ENCODE measurements around the gene CTNND2.

The CTNND2 gene

GRCh38 chr5:11174591-11174990 lies 729.7 kb downstream of the CTNND2 start:
- Histone ChIP-seq H3K4me2 (no peak overlapping the region), H4K20me1 (ENCODE audit: insufficient read depth) (no peaks in the 10 kb centered on the region), H3K27ac (no peak overlapping the region), H3K36me3 (ENCODE audit: insufficient read depth) (no peaks in the 10 kb centered on the region), H3K79me2 (ENCODE audit: insufficient read depth, low read depth) (no peaks in the 10 kb centered on the region), H3K27me3 (ENCODE audit: insufficient read depth, low read depth) (no peaks in the 10 kb centered on the region), H3K4me1 (ENCODE audit: low read depth, poor library complexity, severe bottlenecking) (no peaks in the 10 kb centered on the region), H2AFZ (ENCODE audit: low read depth) (no peak overlapping the region), H3K4me3 (IDR thresholded peaks at IDR 0.05; ENCODE audit: insufficient read depth, low read depth, low read length) (no peak overlapping the region), H3K9ac (no peak overlapping the region)
- TF ChIP-seq CTCF (conservative IDR thresholded peaks at IDR 0.05; ENCODE audit: low read depth, low read length), result no peak

GRCh38 chr5:11172484-11172883 lies 731.8 kb downstream of the CTNND2 start:
- H2AFZ ChIP-seq (ENCODE audit: low read depth), result no peak overlapping the region
- no peaks in the 10 kb centered on the region for H4K20me1 ChIP-seq (ENCODE audit: insufficient read depth)
- H3K27me3 ChIP-seq (ENCODE audit: insufficient read depth, low read depth), result no peaks in the 10 kb centered on the region
- no peaks in the 10 kb centered on the region for H3K79me2 ChIP-seq (ENCODE audit: insufficient read depth, low read depth)
- no peak overlapping the region for H3K9ac ChIP-seq
- no peak overlapping the region for H3K4me3 ChIP-seq (IDR thresholded peaks at IDR 0.05; ENCODE audit: insufficient read depth, low read depth, low read length)
- no peaks in the 10 kb centered on the region for H3K4me1 ChIP-seq (ENCODE audit: low read depth, poor library complexity, severe bottlenecking)
- no peak overlapping the region for H3K4me2 ChIP-seq
- H3K27ac ChIP-seq, result no peak overlapping the region
- H3K36me3 ChIP-seq (ENCODE audit: insufficient read depth), result no peaks in the 10 kb centered on the region
- TF ChIP-seq CTCF (conservative IDR thresholded peaks at IDR 0.05; ENCODE audit: low read depth, low read length), result no peak

- H3K4me1 ChIP-seq (ENCODE audit: low read depth, poor library complexity, severe bottlenecking), result no peaks in the 10 kb centered on the region
- no peaks in the 10 kb centered on the region for H3K27me3 ChIP-seq (ENCODE audit: insufficient read depth, low read depth)
- no peak overlapping the region for H3K4me3 ChIP-seq (IDR thresholded peaks at IDR 0.05; ENCODE audit: insufficient read depth, low read depth, low read length)
- no peaks in the 10 kb centered on the region for H3K36me3 ChIP-seq (ENCODE audit: insufficient read depth)
- no peak overlapping the region for H2AFZ ChIP-seq (ENCODE audit: low read depth)
- no peak overlapping the region for H3K9ac ChIP-seq
- no peak overlapping the region for H3K27ac ChIP-seq
- H3K4me2 ChIP-seq, result no peak overlapping the region
- H3K79me2 ChIP-seq (ENCODE audit: insufficient read depth, low read depth), result no peaks in the 10 kb centered on the region
- TF ChIP-seq CTCF (conservative IDR thresholded peaks at IDR 0.05; ENCODE audit: low read depth, low read length), result no peak
- no peaks in the 10 kb centered on the region for H4K20me1 ChIP-seq (ENCODE audit: insufficient read depth)
Observed at GRCh38 chr5:11171236-11171635, 733.0 kb downstream of the CTNND2 start.

GRCh38 chr5:11166923-11167322 lies 737.3 kb downstream of the CTNND2 start:
- Histone ChIP-seq H3K4me1 (ENCODE audit: low read depth, poor library complexity, severe bottlenecking) (no peaks in the 10 kb centered on the region), H2AFZ (ENCODE audit: low read depth) (no peak overlapping the region), H3K79me2 (ENCODE audit: insufficient read depth, low read depth) (no peaks in the 10 kb centered on the region), H3K27me3 (ENCODE audit: insufficient read depth, low read depth) (no peaks in the 10 kb centered on the region), H3K9ac (no peak overlapping the region), H3K36me3 (ENCODE audit: insufficient read depth) (no peaks in the 10 kb centered on the region), H3K27ac (no peak overlapping the region), H4K20me1 (ENCODE audit: insufficient read depth) (no peaks in the 10 kb centered on the region; the same call in 1 of the 2 replicates), H3K4me2 (no peak overlapping the region), H3K4me3 (IDR thresholded peaks at IDR 0.05; ENCODE audit: insufficient read depth, low read depth, low read length) (no peak overlapping the region)
- no peak for TF ChIP-seq CTCF (conservative IDR thresholded peaks at IDR 0.05; ENCODE audit: low read depth, low read length)

Measured in KMS-11 (cell line).